HCT116 (cell line): ENCODE measurements around the gene UBE2E2. TPM values are rescaled to one million over a fixed set of nuclear protein-coding genes. Genes with fewer than 3 reads are reported as not detected.

Experiments used
- ATAC-seq: fragments of 200-7000 bp; cut with Tn5 transposase; 2 replicates; pipeline ENCODE4 v1.9.1; 2020; ENCODE audit warnings: mild to moderate bottlenecking, moderate library complexity
- BruUV-seq: library from RNA; stranded (reverse); fragments of 400-500 nt; replicated peaks from 2 replicates; lab custom pipeline; 2021; lab: Mats Ljungman, UMichigan
- CTCF ChIA-PET: fragments of 300-600 bp; sonication (Branson Sonifier 250); formaldehyde crosslinking; loops from one replicate; lab custom pipeline; 2021; ENCODE audit warnings: antibody characterized with exemption; lab: Charles Lee
- POLR2A ChIA-PET: fragments of 300-600, 350-600 bp; sonication (Branson Sonifier 250); formaldehyde crosslinking; loops from one replicate; lab custom pipeline; 2021; ENCODE audit warnings: antibody characterized with exemption; lab: Charles Lee
- RAD21 ChIA-PET, 2 experiments: fragments of 300-600 bp; sonication (Branson Sonifier 250); formaldehyde crosslinking; loops; one replicate each; lab custom pipeline; 2023; ENCODE audit warnings: low total read pairs in 2 of 2; ENCODE audit not compliant: uncharacterized antibody in 2 of 2, unreplicated experiment in 2 of 2, low non-redundant PET in 1 of 2; lab: Charles Lee
- DNase-seq: peaks from one replicate; pipeline ENCODE4 v3.0.0-alpha.2; 2010; ENCODE audit warnings: low read depth, low spot score
- H2AFZ ChIP-seq: fragments of 200-600 bp; shearing (Covaris generic), sonication (generic); 2 replicates; pipeline ENCODE4 v1.6.1; 2017; ENCODE audit warnings: low read depth, mixed run types, mixed read lengths, antibody characterized with exemption, low read length; ENCODE audit not compliant: poor library complexity, severe bottlenecking
- H3K27ac ChIP-seq: 2 replicates; pipeline ENCODE4 v1.5.1; 2012; ENCODE audit warnings: low read depth, low read length
- H3K27me3 ChIP-seq: fragments of 200-600 bp; sonication (generic); 2 replicates; pipeline ENCODE4 v1.6.1; 2016; ENCODE audit warnings: mixed run types, low read length, mixed read lengths; ENCODE audit not compliant: insufficient read depth
- H3K36me3 ChIP-seq, 2 experiments: fragments of 200-500 bp in 1 of 2; fragments of 200-600 bp in 1 of 2; sonication (Bioruptor generic) in 1 of 2; sonication (generic) in 1 of 2; 2 replicates each; pipeline versions ENCODE4 v1.5.1 to v1.6.1; 2014 to 2016; ENCODE audit warnings: low read length in 2 of 2, inconsistent platforms in 1 of 2, mixed read lengths in 1 of 2, mixed run types in 1 of 2; ENCODE audit not compliant: insufficient read depth in 2 of 2, control insufficient read depth in 1 of 2
- H3K4me1 ChIP-seq, 2 experiments: fragments of 200-600 bp in 1 of 2; sonication (generic) in 1 of 2; 2 replicates each; pipeline versions ENCODE4 v1.5.1 to v1.6.1; 2012 to 2017; ENCODE audit warnings: low read length in 2 of 2, inconsistent platforms in 1 of 2, mild to moderate bottlenecking in 1 of 2, mixed read lengths in 1 of 2, mixed run types in 1 of 2, moderate library complexity in 1 of 2; ENCODE audit not compliant: insufficient read depth in 2 of 2, control insufficient read depth in 1 of 2
- H3K4me2 ChIP-seq: fragments of 200-600 bp; sonication (generic); 2 replicates; pipeline ENCODE4 v1.6.1; 2017; ENCODE audit warnings: mixed run types, low read length, mixed read lengths
- H3K4me3 ChIP-seq, 2 experiments: fragments of 200-600 bp in 1 of 2; sonication (generic) in 1 of 2; replicated peaks in 1 of 2; 2 replicates each; pipeline ENCODE4 v1.5.1; 2011 to 2016; ENCODE audit warnings: low read length in 2 of 2, control low read depth in 1 of 2, low read depth in 1 of 2, mild to moderate bottlenecking in 1 of 2, mixed read lengths in 1 of 2, mixed run types in 1 of 2
- H3K79me2 ChIP-seq: fragments of 200-600 bp; sonication (generic); 2 replicates; pipeline ENCODE4 v1.6.1; 2017; ENCODE audit warnings: mild to moderate bottlenecking, mixed run types, low read length, moderate library complexity, mixed read lengths; ENCODE audit not compliant: insufficient read depth
- H3K9ac ChIP-seq: fragments of 200-600 bp; sonication (generic); 2 replicates; pipeline ENCODE4 v1.6.1; 2016; ENCODE audit warnings: low read length, mixed read lengths
- H3K9me2 ChIP-seq: fragments of 200-600 bp; sonication (generic), shearing (Covaris generic); 2 replicates; pipeline ENCODE4 v1.6.1; 2017; ENCODE audit warnings: mixed run types, mild to moderate bottlenecking, moderate library complexity; ENCODE audit not compliant: insufficient read depth
- H3K9me3 ChIP-seq, 2 experiments: fragments of 200-500 bp in 1 of 2; fragments of 200-600 bp in 1 of 2; sonication (Bioruptor generic) in 1 of 2; sonication (generic) in 1 of 2; 2 replicates each; pipeline ENCODE4 v1.6.1; 2014 to 2017; ENCODE audit warnings: low read length in 2 of 2, mixed read lengths in 2 of 2, inconsistent platforms in 1 of 2, low read depth in 1 of 2, mild to moderate bottlenecking in 1 of 2, mixed run types in 1 of 2, moderate library complexity in 1 of 2; ENCODE audit not compliant: control insufficient read depth in 1 of 2, insufficient read depth in 1 of 2
- H4K20me1 ChIP-seq: fragments of 200-600 bp; sonication (generic), shearing (Covaris generic); 2 replicates; pipeline ENCODE4 v1.6.1; 2017; ENCODE audit warnings: mixed run types, mild to moderate bottlenecking, moderate library complexity; ENCODE audit not compliant: insufficient read depth
- ATF3 ChIP-seq: IDR thresholded peaks from 2 replicates; pipeline ENCODE4 v1.6.1; 2012
- CBX3 ChIP-seq: IDR thresholded peaks from 2 replicates; pipeline ENCODE4 v1.6.1; 2012; ENCODE audit warnings: low read depth
- CEBPB ChIP-seq: IDR thresholded peaks from 2 replicates; pipeline ENCODE4 v1.6.1; 2012; ENCODE audit warnings: low read depth
- ELF1 ChIP-seq: IDR thresholded peaks from 2 replicates; pipeline ENCODE4 v1.6.1; 2012; ENCODE audit warnings: low read depth, borderline replicate concordance
- JUND ChIP-seq: IDR thresholded peaks from 2 replicates; pipeline ENCODE4 v1.6.1; 2012
- POLR2A ChIP-seq: IDR thresholded peaks from 2 replicates; pipeline ENCODE4 v1.7.0; 2011; ENCODE audit warnings: borderline replicate concordance; ENCODE audit not compliant: insufficient read depth, insufficient read length; ENCODE audit errors: extremely low read depth
- POLR2AphosphoS5 ChIP-seq: IDR thresholded peaks from 2 replicates; pipeline ENCODE4 v1.6.1; 2011; ENCODE audit warnings: mild to moderate bottlenecking, low read depth, low read length, moderate library complexity
- SIN3A ChIP-seq: IDR thresholded peaks from 2 replicates; pipeline ENCODE4 v1.6.1; 2012; ENCODE audit warnings: low read depth
- SRF ChIP-seq: IDR thresholded peaks from 2 replicates; pipeline ENCODE4 v1.6.1; 2012; ENCODE audit warnings: low read depth
- TCF7L2 ChIP-seq: IDR thresholded peaks from 2 replicates; pipeline ENCODE4 v1.7.0; 2011; ENCODE audit warnings: borderline replicate concordance, inconsistent platforms; ENCODE audit not compliant: insufficient read depth, insufficient read length; ENCODE audit errors: extremely low read depth
- ZFX ChIP-seq: fragments of 450-650 bp; IDR thresholded peaks from 2 replicates; pipeline ENCODE4 v1.6.1; 2017
- intact Hi-C: fragments of 100-400 bp; cut with micrococcal nuclease; formaldehyde crosslinking; loops from 2 replicates; pipeline ENCODE4 v1.10.0; 2022
- total RNA-seq: library from RNA; stranded (reverse); gene quantifications from one replicate; pipeline ENCODE4 v1.2.1, GENCODE V29; 2021; ENCODE audit not compliant: unreplicated experiment
- TF ChIP-seq, protein P1 (sequence below): IDR thresholded peaks from 2 replicates; pipeline ENCODE4 v1.6.1; 2012
- TF ChIP-seq, protein P2 (sequence below): IDR thresholded peaks from 2 replicates; pipeline ENCODE4 v1.6.1; 2011; ENCODE audit warnings: mild to moderate bottlenecking, low read length, moderate library complexity; ENCODE audit not compliant: insufficient replicate concordance; ENCODE audit errors: extremely low read depth

UBE2E2 gene
- total RNA-seq, 1 experiment from 2014 or later: 21.4 TPM

DNA sequence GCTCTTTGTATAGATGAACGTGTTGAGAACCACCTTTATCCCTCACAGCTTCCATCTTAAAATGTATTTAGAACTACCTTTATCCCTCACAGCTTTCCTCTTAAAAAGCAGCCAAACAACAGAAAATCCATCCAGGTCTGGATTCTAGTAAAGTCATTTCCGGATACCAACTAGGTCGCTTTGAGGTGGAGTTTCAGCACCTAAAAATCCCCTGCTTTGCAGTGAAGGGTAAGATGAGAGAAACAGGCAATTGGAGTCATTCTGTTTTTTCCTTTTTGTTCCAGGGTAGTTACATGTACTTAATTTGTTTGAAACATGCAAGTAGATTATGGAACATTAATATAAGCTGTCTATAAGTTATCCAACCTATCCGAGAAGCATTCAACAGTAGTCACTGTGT, 192.0 kb downstream of the UBE2E2 start:
- Histone ChIP-seq H3K4me3 (no peak overlapping the region), H3K27me3 (no peaks in the 10 kb centered on the region), H3K4me2 (no peak overlapping the region), H3K9me2 (no peaks in the 10 kb centered on the region), H3K4me1 (no peaks in the 10 kb centered on the region), H3K27ac (no peak overlapping the region), H3K36me3 (no peaks in the 10 kb centered on the region), H4K20me1 (no peaks in the 10 kb centered on the region), H2AFZ (no peak overlapping the region), H3K9ac (no peak overlapping the region), H3K79me2 (no peaks in the 10 kb centered on the region), H3K9me3 (no peaks in the 10 kb centered on the region)
- no TSS peak for BruUV-seq
- ATAC-seq (no peak), DNase-seq (no peak)
- TF ChIP-seq CBX3 (no peak), TCF7L2 (no peak), POLR2A (no peak), SRF (no peak), CEBPB (no peak), JUND (no peak), ELF1 (no peak), POLR2AphosphoS5 (no peak), ZFX (no peak), ATF3 (no peak), SIN3A (no peak)
- TF ChIP-seq, protein P1, sequence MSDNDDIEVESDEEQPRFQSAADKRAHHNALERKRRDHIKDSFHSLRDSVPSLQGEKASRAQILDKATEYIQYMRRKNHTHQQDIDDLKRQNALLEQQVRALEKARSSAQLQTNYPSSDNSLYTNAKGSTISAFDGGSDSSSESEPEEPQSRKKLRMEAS: no peak
- TF ChIP-seq, protein P2, sequence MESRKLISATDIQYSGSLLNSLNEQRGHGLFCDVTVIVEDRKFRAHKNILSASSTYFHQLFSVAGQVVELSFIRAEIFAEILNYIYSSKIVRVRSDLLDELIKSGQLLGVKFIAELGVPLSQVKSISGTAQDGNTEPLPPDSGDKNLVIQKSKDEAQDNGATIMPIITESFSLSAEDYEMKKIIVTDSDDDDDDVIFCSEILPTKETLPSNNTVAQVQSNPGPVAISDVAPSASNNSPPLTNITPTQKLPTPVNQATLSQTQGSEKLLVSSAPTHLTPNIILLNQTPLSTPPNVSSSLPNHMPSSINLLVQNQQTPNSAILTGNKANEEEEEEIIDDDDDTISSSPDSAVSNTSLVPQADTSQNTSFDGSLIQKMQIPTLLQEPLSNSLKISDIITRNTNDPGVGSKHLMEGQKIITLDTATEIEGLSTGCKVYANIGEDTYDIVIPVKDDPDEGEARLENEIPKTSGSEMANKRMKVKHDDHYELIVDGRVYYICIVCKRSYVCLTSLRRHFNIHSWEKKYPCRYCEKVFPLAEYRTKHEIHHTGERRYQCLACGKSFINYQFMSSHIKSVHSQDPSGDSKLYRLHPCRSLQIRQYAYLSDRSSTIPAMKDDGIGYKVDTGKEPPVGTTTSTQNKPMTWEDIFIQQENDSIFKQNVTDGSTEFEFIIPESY: no peak
- POLR2A ChIA-PET: no interaction called here
- CTCF ChIA-PET: no interaction called here
- RAD21 ChIA-PET: no interaction called here
- intact Hi-C loops: no loop called here
